Measurements from ENCODE around the gene TBC1D14.

Gene TBC1D14

DNA sequence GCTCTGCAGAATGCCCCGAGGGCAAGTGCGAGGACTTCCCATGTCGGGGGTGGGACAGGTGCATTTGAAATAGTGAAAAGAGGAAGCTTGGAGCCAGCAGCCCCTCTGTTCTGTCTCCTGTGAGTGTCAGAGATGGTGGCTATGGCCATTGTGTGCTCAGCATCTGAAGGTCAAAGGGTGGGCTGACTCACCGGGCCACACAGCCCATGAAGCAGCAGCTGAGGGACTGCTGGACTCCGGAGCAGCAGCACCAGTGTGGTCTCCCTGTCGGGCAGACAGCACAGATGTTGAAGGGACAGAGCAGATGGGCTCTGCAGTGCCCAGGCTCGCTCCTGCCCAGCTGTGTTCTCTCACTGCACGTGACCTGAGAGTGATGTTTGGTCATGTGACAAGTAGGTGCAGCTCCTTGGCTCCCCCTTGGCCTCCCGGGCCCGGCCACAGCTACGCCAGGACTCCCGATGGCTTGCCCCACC, 53.5 kb downstream of the TBC1D14 start:
- in situ Hi-C loops (cut with MboI; ENCODE audit: low sequenced_read_pairs, unreplicated experiment), result no loop called here
- TF ChIP-seq, protein P1, sequence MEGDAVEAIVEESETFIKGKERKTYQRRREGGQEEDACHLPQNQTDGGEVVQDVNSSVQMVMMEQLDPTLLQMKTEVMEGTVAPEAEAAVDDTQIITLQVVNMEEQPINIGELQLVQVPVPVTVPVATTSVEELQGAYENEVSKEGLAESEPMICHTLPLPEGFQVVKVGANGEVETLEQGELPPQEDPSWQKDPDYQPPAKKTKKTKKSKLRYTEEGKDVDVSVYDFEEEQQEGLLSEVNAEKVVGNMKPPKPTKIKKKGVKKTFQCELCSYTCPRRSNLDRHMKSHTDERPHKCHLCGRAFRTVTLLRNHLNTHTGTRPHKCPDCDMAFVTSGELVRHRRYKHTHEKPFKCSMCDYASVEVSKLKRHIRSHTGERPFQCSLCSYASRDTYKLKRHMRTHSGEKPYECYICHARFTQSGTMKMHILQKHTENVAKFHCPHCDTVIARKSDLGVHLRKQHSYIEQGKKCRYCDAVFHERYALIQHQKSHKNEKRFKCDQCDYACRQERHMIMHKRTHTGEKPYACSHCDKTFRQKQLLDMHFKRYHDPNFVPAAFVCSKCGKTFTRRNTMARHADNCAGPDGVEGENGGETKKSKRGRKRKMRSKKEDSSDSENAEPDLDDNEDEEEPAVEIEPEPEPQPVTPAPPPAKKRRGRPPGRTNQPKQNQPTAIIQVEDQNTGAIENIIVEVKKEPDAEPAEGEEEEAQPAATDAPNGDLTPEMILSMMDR (IDR thresholded peaks at IDR 0.05; ENCODE audit: borderline replicate concordance, control extremely low read depth, extremely low read depth, insufficient read depth, missing control alignments), result no peak
- DNase-seq (ENCODE audit: low spot score), result no peak

GRCh38 chr4:6964858-6965257, 55.2 kb downstream of the TBC1D14 start:
- in situ Hi-C loops (cut with MboI; ENCODE audit: low sequenced_read_pairs, unreplicated experiment), result no loop called here
- TF ChIP-seq, protein P1 (IDR thresholded peaks at IDR 0.05; ENCODE audit: borderline replicate concordance, control extremely low read depth, extremely low read depth, insufficient read depth, missing control alignments), result no peak
- DNase-seq (ENCODE audit: low spot score), result no peak

DNA sequence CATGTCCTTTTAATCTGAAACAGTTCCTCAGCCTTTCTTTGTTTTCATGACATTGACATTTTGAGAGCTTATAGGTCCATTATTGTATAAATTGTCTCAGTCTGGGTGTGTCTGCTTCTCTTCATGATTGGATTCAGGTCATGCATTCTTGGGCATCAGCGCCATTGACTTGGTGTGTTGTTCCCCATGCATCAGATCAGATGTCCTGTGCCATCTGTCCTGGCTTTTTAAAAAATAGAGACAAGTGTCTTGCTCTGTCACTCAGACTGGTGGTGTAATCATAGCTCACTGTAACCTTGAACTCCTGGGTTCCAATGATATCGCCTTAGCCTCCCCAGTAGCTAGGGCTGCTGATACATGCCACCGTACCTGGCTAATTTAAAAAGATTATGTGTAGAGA, 55.7 kb downstream of the TBC1D14 start:
- TF ChIP-seq, protein P1 (IDR thresholded peaks at IDR 0.05; ENCODE audit: borderline replicate concordance, control extremely low read depth, extremely low read depth, insufficient read depth, missing control alignments), result no peak
- DNase-seq (ENCODE audit: low spot score), result no peak
- in situ Hi-C loops (cut with MboI; ENCODE audit: low sequenced_read_pairs, unreplicated experiment), result no loop called here

GRCh38 chr4:6967846-6968340, 58.3 kb downstream of the TBC1D14 start:
- in situ Hi-C loops (cut with MboI; ENCODE audit: low sequenced_read_pairs, unreplicated experiment), result no loop called here
- no peak for DNase-seq (ENCODE audit: low spot score)
- TF ChIP-seq, protein P1 (IDR thresholded peaks at IDR 0.05; ENCODE audit: borderline replicate concordance, control extremely low read depth, extremely low read depth, insufficient read depth, missing control alignments), result no peak

DNA sequence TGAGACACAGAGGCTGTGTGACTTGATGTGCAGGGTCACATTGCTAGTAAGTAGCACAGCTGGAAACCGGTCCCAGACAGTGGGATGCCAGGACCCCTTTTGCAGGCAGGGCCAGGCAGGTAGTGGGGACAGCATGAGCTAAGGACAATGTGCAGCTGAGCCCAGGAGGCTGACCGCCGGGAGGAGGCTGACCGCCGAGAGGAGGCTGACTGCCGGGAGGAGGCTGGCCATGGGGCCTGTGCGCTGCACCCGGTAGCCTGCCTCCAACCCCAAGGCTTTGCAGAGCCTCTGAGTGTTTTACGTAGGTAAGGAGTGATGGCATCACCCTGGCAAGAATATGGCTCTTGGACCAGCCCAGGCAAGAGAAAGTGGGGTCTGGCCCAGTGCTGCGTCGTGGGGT, 58.9 kb downstream of the TBC1D14 start:
- TF ChIP-seq, protein P1 (IDR thresholded peaks at IDR 0.05; ENCODE audit: borderline replicate concordance, control extremely low read depth, extremely low read depth, insufficient read depth, missing control alignments), result no peak
- no peak for DNase-seq (ENCODE audit: low spot score)
- in situ Hi-C loops (cut with MboI; ENCODE audit: low sequenced_read_pairs, unreplicated experiment), result no loop called here

GRCh38 chr4:6969826-6970800, 60.5 kb downstream of the TBC1D14 start:
- peak; percentile 74 for DNase-seq (ENCODE audit: low spot score)
- in situ Hi-C loops (cut with MboI; ENCODE audit: low sequenced_read_pairs, unreplicated experiment), result no loop called here
- TF ChIP-seq, protein P1 (IDR thresholded peaks at IDR 0.05; ENCODE audit: borderline replicate concordance, control extremely low read depth, extremely low read depth, insufficient read depth, missing control alignments), result no peak
